ENCODE data around the gene CPEB1.
A peak's percentile ranks its signal among the peaks of the same experiment; 100 is the strongest.
"Not testable (repeated sequence)": the region's sequence is repeated elsewhere in the genome, so short reads cannot be mapped to it uniquely, and the experiment has no call there.

CPEB1 gene

DNA sequence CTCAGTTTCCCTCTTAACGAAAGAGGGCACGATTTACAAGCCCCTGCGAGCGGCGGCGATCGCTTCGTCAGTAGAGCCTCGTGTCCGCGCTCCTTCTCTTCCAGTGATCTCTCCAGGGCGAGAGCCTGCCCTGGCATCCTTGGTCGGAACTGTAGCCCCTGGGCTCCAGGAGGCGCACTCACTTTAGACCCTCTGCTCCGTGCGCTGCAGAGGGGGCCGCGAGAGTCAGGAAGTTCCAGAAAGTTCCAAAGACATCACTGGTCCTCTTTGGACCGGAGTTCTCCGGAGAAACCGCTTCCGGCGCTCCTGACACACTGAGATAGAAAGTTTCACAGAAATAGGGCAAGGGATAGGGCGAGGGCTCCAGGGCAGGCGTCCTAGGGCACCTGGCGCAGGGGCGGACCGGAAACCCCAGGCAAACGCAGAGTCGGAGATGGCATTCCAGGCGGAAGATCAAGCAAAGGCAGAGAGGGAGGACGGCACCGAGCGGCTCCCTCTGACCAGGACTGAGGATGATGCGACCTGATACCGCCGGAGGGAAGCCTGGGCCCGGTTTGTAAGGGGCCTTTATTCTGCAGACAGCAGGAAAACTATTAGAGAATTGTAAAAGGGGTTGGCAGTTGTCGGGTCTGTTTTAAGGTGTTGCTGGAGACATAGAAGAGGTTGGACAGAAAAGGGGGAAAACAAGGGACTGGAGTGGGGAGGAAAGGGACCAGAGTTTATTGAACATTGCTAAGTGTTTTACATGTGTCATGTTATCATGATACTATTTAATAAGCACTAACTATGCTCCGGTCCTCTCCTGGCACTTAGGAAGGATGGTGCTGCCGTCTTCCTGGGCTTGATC, 1.3 kb upstream of the CPEB1 start:
- DNase-seq: no peak

GRCh38 chr15:82647835-82648256, 683 bp upstream of the CPEB1 start:
- DNase-seq: peak; percentile 18

DNA sequence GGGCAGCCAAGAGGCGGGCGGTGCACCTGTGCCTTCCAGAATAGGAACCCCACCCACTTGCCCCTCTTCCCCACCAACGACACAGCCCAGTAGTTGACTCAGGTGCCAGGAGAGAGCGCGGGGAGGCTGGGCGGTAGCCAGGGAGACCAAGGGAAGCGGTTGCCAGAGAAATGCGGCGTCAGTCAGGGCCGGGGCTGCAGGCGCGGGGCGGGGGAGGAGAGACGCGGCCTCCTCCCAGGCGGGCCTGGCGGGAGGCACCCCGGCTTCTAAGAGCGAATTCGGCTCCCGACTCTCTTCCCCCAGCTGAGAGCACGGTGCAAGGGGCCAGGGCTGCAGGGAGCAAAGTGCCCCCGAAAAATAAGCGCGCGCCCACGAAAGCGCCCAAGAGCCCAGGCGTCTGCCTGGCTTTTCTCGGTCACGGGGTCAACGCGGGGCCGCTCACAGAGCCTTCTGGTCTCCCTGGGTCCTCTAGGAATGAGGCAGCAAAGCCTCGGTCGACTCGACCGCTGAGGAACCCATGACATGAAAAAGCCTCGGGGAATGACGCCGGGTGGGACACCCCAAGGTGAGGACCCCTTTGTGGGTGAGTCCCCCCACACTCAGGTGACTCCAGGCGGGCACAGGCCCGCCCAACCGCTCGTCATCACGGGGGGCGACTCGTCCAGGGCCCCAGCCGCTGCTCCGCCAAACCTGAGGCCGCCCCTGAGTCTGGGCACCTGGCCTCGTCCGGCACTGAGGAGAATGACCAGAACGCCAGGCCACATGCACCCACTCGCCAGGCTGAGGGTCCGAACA, 716 bp downstream of the CPEB1 start:
- no peak for DNase-seq

GRCh38 chr15:82644967-82645852, 2.0 kb downstream of the CPEB1 start:
- DNase-seq: not testable (repeated sequence)

DNA sequence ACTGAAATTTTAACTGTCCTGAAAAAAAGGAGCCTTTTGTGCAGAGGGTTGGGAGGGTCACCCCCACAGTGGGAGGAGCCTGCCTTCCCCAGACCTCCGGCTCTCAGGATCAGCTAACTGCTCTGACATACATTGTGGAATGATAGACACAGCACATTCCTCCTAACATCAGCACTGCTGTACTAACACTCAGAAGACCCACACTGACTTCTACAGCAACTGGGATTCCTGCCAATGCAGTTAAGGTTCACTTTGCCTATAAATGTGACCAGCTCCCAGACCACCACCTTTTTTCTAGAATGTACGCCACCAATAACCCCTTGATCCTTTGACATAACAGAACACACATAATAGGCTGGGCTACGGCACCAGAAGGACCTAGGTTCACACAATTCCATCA, 3.2 kb downstream of the CPEB1 start:
- DNase-seq: no peak

- DNase-seq: no peak
These were observed 4.5 kb downstream of the CPEB1 start for GRCh38 chr15:82642656-82643055.

- DNase-seq: no peak
These were observed 5.9 kb downstream of the CPEB1 start for GRCh38 chr15:82641129-82641798.

GRCh38 chr15:82640672-82641071, 6.5 kb downstream of the CPEB1 start:
- DNase-seq: no peak

GRCh38 chr15:82635798-82636197, 11.4 kb downstream of the CPEB1 start:
- DNase-seq: no peak

- DNase-seq: no peak
These were observed 17.1 kb downstream of the CPEB1 start for GRCh38 chr15:82630033-82630432.

- DNase-seq: no peak
These were observed 22.0 kb downstream of the CPEB1 start for GRCh38 chr15:82625136-82625535.

DNA sequence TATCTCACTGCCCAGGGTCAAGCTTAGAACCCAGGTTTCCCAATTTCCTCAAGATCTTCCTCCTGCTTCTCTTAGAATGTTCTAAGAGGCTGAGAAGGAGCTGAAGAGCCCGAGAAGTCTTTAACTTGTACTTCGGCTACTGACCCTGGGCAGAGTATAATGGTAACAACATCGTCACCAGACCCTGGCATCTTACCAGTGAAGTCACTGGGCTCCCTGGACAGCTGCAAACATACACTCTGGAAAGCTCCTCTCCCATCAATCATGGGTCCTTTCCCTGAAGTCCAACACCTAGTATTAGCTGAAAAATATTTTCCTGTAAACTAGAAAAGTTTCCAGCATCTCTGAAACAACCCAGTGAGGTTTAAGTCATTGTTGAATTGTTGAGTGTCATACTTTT, 22.7 kb downstream of the CPEB1 start:
- DNase-seq: no peak

DNA sequence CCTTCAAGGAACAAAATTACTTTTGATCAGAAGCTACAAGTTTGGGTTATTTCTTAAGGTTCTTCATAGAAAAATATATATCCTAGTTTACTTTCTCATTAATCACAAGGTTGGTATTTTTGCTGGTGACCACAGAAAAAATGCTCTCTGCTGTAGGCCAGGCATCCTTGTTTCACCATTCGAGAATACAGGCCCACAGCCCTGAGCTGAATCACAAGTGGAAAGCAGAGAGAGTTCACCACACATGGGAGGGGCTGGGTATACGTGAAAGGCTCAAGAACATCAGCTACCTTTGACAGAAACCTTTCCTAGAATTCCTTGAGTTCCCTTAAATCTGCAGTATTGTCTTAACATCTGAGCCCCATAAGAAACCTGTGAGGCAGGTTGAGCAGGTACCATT, 23.2 kb downstream of the CPEB1 start:
- no peak for DNase-seq

- DNase-seq: no peak
These were observed 25.2 kb downstream of the CPEB1 start for GRCh38 chr15:82621970-82622369.

- DNase-seq: no peak
These were observed 33.4 kb downstream of the CPEB1 start for GRCh38 chr15:82613747-82614146.

DNA sequence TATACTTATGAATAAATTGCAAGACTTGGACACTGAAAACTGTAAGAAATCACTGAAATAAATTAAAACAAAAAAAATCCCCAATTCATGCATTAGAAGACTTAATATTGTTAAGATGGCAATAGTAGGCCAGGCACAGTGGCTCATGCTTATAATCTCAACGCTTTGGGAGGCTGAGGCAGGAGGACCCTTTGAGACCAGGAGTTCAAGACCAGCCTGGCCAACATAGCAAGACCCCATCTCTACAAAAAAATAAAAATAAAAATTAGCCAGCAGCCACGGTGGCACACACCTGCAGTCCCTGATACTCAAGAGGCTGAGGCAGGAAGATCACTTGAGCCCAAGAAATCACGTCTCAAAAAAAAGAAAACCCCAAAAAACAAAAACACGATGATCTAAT, 35.8 kb downstream of the CPEB1 start:
- no peak for DNase-seq

DNA sequence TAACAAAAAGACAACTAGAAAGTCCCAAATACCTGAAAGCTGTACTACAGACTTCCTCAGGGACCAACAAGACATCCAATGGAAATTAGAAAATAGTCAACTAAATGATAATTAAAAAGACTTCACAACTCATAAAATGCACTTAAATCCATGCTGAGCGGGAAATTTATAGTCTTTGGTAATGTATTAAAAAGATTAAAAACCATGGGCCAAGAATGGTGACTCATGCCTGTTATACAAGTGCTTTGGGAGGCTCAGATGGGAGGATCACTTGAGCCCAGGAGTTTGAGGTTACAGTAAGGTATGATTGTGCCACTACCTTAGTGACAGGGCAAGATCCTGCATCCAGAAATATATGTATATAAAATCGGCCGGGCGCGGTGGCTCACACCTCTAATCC, 45.0 kb downstream of the CPEB1 start:
- no peak for DNase-seq

GRCh38 chr15:82599862-82600261, 47.3 kb downstream of the CPEB1 start:
- no peak for DNase-seq

DNA sequence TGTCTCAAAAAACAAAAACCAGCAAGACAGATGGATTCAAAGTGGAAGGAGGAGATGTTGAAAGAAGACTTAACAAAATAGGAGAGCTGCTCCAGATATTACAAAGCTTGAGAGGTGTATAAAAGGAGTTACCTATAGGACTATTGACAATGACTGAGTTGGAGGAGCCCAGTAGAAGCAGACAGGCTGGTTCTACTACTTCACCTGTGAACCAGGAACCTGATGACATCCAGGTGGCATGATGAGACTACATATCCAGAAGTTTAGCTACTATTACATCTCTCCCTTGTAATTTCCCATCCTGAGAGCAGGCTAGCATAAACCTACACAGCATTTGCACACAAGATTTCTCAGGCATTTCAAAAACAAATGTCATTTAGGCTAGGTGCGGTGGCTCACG, 49.3 kb downstream of the CPEB1 start:
- no peak for DNase-seq

GRCh38 chr15:82595766-82596165, 51.4 kb downstream of the CPEB1 start:
- DNase-seq: no peak

DNA sequence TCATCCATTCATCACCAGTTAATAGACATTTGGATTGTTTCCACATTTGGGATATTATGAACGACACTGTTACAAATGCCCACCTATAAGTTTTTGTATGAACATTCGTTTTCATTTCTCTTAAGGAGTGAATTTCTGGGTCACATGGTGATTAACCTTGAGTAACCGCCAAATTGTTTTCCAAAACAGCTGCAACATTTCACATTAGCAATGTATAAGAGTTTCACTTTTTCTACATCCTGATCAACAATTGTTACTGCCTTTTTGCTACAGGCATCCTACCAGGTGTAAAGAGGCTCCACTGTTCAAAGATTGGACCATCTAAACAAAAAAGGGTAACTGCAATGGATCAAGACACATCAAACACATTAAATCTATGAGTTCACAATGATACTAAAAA, 52.0 kb downstream of the CPEB1 start:
- DNase-seq: no peak

DNA sequence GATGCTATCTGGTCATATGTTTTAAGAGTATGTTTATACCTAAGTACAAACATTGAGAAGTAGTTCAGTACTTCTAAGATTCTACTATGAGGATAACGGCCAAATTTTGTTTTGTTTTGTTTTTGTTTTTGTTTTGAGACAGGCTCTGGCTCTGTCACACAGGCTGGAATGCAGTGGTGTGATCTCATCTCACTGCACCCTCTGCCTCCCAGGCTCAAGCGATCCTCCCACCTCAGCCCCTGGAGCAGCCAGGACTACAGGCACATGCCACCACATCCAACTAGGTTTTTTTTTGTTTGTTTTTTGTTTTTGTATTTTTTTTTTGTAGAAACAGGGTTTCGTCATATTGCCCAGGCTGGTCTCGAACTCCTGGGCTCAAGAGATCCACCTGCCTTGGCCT, 59.4 kb downstream of the CPEB1 start:
- DNase-seq: no peak

DNA sequence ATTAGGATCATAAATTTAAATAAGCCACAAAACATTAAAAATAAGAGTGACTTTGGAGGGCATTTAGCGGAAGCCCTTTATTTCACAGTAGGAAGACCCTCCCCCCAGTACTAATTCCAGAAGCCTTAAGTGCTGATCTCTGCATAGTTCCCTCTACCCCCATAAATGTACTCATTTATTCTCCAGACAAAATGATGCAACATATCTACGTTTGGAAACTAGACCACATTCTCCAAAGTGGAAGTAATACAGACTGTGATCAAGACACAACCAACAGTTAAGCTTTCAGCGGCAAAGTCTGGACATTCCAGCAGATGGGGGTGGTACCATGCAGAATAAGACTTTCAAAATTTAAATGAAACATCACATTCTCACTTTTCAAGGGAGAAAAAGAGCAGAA, 62.1 kb downstream of the CPEB1 start:
- DNase-seq: no peak
